NCI-H1930 (cell line): ENCODE results near the gene SCTR.

Experiments
- DNase-seq, 2 experiments: peaks; one replicate each; lab custom pipeline; 2025; lab: John Stamatoyannopoulos, UW

Gene SCTR

DNA sequence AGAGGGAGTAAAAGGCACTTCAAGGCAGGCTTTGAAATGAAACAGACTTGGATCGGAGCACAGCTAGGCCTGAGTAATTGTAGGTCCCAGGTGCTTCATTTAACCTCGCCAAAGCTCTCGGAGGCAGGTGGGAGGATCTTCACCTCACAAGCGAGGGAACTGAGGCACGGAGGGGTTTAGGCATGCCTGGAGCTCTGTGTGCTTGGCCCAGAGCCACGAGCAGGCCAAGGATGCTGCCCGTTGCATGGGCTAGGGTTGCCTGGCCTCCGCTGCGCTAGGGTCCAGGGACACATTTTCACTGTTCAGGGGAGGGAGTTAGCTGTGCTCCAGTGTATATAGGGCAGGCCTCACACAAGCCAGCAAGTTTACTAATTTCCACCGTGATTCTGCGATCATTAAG, 81.4 kb downstream of the SCTR start:
- no peak for DNase-seq

DNA sequence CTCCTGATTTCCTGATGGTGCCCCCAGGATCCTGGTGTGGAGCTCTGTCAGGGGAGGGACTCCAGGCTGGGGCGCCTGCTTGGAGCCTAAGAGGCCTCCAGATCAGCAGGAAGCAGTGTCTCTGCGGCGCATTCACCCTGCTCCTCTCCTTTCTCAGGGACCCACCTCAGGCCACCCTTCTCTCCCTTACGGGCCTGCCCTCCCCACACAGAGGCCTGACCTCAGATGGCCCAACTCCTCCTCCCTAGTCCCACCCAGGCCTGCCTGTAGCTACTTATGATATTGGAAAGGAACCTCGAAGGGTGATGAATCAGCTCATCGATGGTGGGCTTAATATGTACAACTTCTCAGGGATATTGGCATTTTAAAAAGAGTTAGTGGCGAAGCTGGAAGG, 82.1 kb downstream of the SCTR start:
- DNase-seq = no peak

GRCh38 chr2:119441376-119442225, 82.7 kb downstream of the SCTR start:
- DNase-seq = no peak

DNA sequence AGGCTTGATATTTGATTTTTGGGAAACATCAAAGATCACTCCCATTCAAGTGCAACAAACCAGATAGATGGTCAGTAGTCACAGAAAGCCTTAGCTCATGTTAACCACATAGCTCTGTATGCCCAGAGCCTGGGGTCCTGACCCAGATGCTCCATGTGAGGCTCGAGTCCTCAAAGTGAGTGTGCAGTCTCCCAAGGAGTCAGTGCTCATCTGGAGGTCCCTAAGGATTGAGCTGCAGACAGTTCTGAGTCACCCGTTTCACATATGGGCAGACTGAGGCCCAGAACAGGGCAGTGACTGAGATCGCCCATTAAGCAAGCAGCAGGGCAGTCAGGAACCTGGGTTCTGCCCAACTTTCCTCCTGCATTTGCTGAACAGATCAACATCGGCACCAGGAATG, 83.4 kb downstream of the SCTR start:
- no peak for DNase-seq

DNA sequence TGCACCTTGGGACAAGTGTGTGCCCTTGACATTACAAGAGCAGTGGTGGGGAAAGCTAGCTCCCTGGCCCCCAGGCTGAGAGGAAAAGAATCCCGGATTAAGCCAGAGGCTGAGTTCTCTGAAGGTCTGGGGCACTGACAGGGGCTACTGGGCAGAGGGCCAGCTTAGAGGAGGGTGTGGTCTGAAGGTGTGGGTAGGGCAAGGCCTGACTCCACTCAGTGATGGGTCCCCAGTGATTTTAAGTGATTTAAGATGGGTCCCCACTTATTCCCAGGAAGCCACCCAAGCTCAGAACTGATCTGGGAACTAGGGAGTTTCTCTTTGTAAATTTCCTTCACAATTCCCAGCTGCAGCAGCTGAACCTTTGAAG, 83.8 kb downstream of the SCTR start:
- no peak for DNase-seq

DNA sequence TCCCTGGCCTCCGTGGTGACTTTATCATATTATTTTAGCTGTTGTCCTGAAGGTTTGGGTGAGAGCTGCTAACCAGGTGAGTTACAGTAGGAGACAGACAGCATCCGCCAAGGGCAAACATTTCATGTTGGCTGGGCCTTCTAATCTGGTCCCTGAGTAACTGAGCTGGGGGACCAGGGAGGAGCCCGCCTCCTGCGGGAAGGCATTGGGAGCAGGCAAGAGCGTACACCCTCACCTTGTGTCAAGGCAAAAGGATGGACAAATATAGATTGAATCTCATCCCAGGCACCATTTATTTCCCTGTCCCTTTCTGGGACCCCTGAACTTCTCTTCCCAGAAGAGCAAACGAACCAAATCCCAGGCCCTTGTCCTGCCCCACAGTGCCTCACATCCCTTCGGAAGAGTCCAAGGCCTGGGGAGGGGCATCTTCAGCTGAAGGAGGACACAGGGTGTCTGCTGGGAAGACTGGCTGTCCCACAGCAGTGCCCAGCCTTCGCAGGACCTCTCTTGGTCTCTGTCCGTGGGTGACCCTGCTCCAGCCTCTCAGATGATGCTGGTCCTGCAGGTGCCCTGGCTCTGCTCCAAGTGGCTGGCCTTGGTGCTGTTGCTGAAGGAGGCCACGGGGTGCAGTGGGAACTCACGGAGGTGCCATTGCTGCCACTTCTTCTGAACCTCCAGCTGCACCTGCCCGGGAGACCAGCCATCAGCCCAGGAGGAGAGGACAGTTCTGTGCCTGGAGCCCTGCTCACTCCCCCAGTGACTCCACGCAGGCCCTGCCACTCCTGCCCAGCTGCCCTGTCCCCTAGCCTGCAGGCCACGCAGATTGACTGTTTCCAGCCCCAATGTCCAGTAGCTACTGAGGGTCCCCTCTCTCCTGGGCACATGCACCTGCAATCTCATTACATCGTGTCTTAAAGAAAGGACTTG, 84.4 kb downstream of the SCTR start:
- no peak for DNase-seq

GRCh38 chr2:119438726-119439284, 85.5 kb downstream of the SCTR start:
- no peak for DNase-seq

- no peak for DNase-seq
These were observed 86.1 kb downstream of the SCTR start for GRCh38 chr2:119438128-119438656.

- DNase-seq = no peak
These were observed 87.1 kb downstream of the SCTR start for GRCh38 chr2:119436993-119437772.

- DNase-seq = no peak
These were observed 88.4 kb downstream of the SCTR start for GRCh38 chr2:119435953-119436297.

- DNase-seq = no peak
These were observed 89.0 kb downstream of the SCTR start for GRCh38 chr2:119435081-119435952.

DNA sequence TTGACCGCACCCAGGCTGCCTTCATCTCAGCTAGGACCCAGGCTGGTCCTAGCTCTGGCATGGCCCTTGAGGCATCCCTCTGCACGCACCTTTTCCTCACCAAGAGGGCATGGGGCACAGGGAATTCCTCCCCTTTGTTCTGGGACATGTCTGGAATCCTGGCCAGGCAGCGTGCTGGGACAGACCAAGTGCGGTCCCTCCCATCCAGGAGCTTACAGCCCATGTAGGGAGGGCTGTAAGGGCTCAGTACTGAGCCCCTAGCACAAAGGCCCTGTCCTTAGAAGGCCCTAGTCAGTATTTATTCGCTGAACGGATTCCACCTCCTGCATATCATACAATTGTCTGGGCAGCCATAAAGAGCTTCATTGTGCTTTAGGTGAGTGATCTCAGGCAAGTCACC, 89.6 kb downstream of the SCTR start:
- DNase-seq = no peak

DNA sequence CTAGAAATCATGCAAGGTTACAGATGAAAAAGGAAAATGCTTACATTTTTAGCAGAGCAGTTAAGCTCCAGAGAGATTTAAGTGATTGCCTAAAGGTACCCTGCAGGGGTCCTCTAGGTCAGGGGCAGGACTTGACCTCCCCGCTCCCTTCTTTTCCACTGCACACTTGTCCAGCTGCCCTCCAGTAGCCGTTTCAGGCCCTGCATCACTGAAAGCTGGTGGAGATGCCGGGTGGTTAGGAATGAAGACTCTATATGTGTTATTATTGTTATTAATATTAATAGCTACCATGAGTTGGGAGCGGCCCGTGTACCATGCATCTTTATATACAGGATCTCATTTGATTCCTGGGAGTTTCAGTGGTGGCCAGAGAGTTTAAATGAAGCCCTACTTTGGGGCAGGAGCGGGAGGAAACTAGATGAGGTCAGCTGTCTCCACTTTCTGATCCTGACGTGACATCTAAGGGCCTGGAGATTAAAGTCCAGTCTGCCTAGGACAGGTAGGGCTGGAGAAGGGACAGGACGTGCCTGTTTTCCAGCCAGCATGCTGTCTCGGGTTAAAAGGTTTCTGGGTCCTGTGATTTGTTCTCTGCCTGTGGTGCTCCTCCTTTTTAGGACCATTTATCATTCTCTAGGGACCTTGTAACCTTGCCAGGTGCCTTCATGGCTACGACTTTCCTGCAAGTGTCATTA, 90.5 kb downstream of the SCTR start:
- no peak for DNase-seq

DNA sequence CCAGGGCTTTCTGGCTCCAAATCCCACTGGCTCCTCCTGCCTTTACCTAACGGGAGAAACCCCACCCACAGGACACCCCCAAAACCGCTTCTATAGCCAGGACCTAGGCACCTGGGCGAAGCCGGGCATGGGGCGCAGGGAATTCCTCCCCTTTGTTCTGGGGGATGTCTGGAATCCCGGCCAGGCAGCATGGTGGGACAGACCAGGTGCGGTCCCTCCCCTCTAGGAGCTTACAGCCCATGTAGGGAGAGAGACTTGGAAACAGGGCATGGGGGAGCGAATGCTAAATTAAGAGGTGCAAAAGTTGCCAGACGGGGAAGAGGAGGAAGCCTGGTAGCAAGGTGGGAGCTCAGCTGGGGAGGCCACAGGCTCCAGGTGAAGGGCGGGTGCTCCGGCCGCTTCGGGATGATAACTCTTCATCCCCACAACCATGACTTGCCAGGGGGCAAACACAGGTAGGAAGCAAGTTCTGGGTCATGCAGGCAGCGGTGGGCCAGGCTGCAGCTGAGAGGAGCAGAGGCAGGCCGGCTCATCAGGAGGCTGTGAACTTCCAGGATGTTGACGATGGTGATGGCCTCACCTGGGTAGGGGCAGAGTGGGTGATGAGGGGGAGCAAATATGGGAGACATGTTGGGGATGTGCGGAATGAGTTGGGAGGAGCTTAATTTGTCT, 91.3 kb downstream of the SCTR start:
- DNase-seq = no peak

DNA sequence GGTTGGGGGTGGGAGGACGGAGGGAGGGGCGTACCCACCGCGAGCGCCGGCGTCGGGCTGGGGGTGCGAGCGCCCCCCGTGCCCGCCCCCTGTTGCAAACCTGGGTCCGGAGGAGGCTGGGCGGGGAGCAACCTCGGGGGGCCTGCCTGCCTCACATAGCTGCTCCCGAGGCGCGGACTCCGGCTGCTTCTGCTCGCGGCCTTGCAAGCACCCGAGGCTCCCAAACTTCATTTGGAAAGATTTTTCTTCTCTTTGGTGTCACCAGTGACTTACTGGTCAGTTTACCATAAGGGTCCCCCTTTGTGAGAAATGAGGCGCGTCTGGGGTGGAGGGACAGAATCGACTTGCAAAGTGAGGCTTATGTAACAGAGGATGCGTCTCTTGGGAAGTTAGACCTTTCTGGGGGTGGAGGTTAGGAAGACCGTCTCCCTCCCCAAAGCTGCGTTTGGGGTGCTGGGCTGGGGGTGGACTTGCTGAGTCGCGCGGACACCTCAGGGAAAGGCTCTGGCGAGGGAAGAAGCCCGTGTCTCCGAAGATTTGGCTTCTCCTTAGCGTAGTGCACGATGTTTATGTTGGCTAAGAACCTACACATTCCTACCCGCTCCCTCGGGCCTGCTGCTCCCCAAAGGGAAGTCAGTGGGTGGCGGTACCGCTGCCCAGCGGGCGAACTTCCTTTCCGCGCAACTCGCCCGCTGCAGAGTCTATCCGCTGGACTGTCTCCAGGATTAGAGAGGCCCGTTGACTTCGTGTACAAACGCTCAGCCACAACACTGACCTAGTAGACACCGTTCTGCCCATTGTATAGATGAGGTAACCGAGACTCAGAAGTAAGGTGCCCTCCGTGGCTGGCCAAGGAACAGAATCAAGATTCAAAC, 92.1 kb downstream of the SCTR start:
- no peak for DNase-seq

GRCh38 chr2:119431155-119431975, 92.9 kb downstream of the SCTR start, which contains the start of gene TMEM37:
Gene TMEM37 (plus strand): TSS chr2:119431854. CDS start chr2:119431904, 50 bp downstream.
- peak; percentile 33 to 72 for DNase-seq

DNA sequence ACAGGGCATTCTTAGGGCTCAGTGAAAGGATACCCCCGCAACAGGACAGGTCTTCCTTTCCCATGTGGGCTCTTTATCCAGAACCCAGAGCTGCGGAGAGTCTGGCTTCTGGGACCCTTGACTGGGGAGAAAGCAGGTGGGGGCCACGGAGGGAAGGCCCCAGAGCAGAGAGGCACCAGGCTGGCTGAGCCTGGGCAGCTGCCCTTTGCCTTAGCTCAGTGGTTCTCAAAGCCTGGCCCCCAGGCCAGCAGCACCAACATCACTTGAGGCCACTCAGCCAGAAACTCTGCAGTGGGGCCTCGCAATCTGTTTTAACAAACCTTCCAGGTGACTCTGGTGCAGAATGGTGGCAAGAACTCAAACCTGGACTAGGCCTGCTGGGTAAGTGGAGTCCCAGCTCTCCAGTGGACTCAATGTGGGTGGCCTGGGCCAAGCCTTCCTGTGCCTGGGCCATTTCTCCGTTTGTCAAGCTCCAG, 94.2 kb downstream of the SCTR start:
- no peak for DNase-seq
